PC-9 (cell line): Measurements from ENCODE around the gene DOCK9. TPM values are rescaled to one million over a fixed set of nuclear protein-coding genes. Genes with fewer than 3 reads are reported as not detected.

Experiments
- BruUV-seq: library from RNA; stranded (reverse); fragments of 400-500 nt; replicated peaks from 2 replicates; lab custom pipeline; 2021; lab: Mats Ljungman, UMichigan
- CTCF ChIA-PET: fragments of 300-600 bp; sonication (Branson Sonifier 250); formaldehyde crosslinking; loops from one replicate; lab custom pipeline; 2022; ENCODE audit warnings: antibody characterized with exemption; lab: Charles Lee
- POLR2A ChIA-PET: fragments of 300-600 bp; sonication (Branson Sonifier 250); formaldehyde crosslinking; loops from one replicate; lab custom pipeline; 2022; ENCODE audit warnings: antibody characterized with exemption; ENCODE audit not compliant: unreplicated experiment; lab: Charles Lee
- DNase-seq, 2 experiments: peaks; one replicate each; pipeline versions ENCODE4 v3.0.0 to v3.0.0-alpha.2; 2015 to 2022; ENCODE audit warnings: mixed read lengths in 1 of 2
- H2AFZ ChIP-seq: fragments of 200-600 bp; sonication (generic); 2 replicates; pipeline ENCODE4 v1.8.1; 2017; ENCODE audit warnings: antibody characterized with exemption
- H3F3A ChIP-seq: fragments of 200-600 bp; sonication (generic); 2 replicates; pipeline ENCODE4 v1.8.1; 2017; ENCODE audit warnings: antibody characterized with exemption, mild to moderate bottlenecking, low read depth; ENCODE audit not compliant: insufficient read depth
- H3K27ac ChIP-seq: fragments of 200-600 bp; sonication (generic); 2 replicates; pipeline ENCODE4 v1.6.1; 2016; ENCODE audit warnings: mixed run types
- H3K27me3 ChIP-seq: fragments of 200-600 bp; sonication (generic); 2 replicates; pipeline ENCODE4 v1.6.1; 2016; ENCODE audit warnings: low read depth, mixed run types; ENCODE audit not compliant: insufficient read depth
- H3K36me3 ChIP-seq: fragments of 200-600 bp; sonication (generic); 2 replicates; pipeline ENCODE4 v1.6.1; 2016; ENCODE audit warnings: low read depth, mixed run types
- H3K4me1 ChIP-seq: fragments of 200-600 bp; sonication (generic); replicated peaks from 2 replicates; pipeline ENCODE4 v1.6.1; 2016; ENCODE audit warnings: mixed run types; ENCODE audit not compliant: insufficient read depth
- H3K4me2 ChIP-seq: fragments of 200-600 bp; sonication (generic); 2 replicates; pipeline ENCODE4 v1.6.1; 2017; ENCODE audit warnings: mixed run types
- H3K4me3 ChIP-seq: fragments of 200-600 bp; sonication (generic); 2 replicates; pipeline ENCODE4 v1.6.1; 2016; ENCODE audit warnings: mixed run types
- H3K79me2 ChIP-seq: fragments of 200-600 bp; sonication (generic); 2 replicates; pipeline ENCODE4 v1.6.1; 2017; ENCODE audit warnings: low read depth, mixed run types
- H3K9me2 ChIP-seq: fragments of 200-600 bp; sonication (generic); 2 replicates; pipeline ENCODE4 v1.8.1; 2017; ENCODE audit warnings: mild to moderate bottlenecking; ENCODE audit not compliant: insufficient read depth
- H3K9me3 ChIP-seq: fragments of 200-600 bp; sonication (generic); 2 replicates; pipeline ENCODE4 v1.8.1; 2016; ENCODE audit warnings: low read depth; ENCODE audit not compliant: insufficient read depth
- H4K20me1 ChIP-seq: fragments of 200-600 bp; sonication (generic); 2 replicates; pipeline ENCODE4 v1.8.1; 2017; ENCODE audit not compliant: insufficient read depth
- CTCF ChIP-seq: fragments of 200-600 bp; sonication (generic); conservative IDR thresholded peaks from 2 replicates; pipeline ENCODE4 v1.6.1; 2017; ENCODE audit warnings: mixed run types, antibody characterized with exemption, mild to moderate bottlenecking, moderate library complexity
- EZH2 ChIP-seq: fragments of 200-600 bp; sonication (generic); IDR thresholded peaks from 2 replicates; pipeline ENCODE4 v1.8.0; 2017; ENCODE audit warnings: antibody characterized with exemption, low read depth
- intact Hi-C: fragments of 100-400 bp; cut with micrococcal nuclease; formaldehyde crosslinking; loops from one replicate; pipeline ENCODE4 v1.10.0; 2022; ENCODE audit not compliant: unreplicated experiment
- total RNA-seq: library from RNA; stranded (reverse); gene quantifications from 2 replicates; pipeline ENCODE4 v1.2.3, GENCODE V29; 2021

Gene DOCK9
- total RNA-seq, 1 experiment from 2014 or later = 69.5 TPM

- intact Hi-C loops = no loop called here
- Histone ChIP-seq H3K4me2 (no peak overlapping the region), H3K4me3 (no peak overlapping the region), H3K27ac (no peak overlapping the region), H3K9me2 (no peaks in the 10 kb centered on the region), H4K20me1 (no peaks in the 10 kb centered on the region), H3K79me2 (peaks cover 29% of the 10 kb centered on the region), H2AFZ (no peak overlapping the region), H3K36me3 (no peaks in the 10 kb centered on the region; the same call in 1 of the 2 replicates), H3F3A (peaks cover 14% of the 10 kb centered on the region), H3K27me3 (no peaks in the 10 kb centered on the region), H3K4me1 (peaks cover 13% of the 10 kb centered on the region), H3K9me3 (no peaks in the 10 kb centered on the region)
- CTCF ChIA-PET = interaction anchor here (0.7 kb wide), 1 partner anchor 9 kb away, joined by 4 read pairs; the partner anchor contains the start of gene DOCK9
- no peak for DNase-seq
- BruUV-seq = no TSS peak
- TF ChIP-seq CTCF (no peak), EZH2 (no peak)
- POLR2A ChIA-PET = no interaction called here
Observed at GRCh38 chr13:98987275-98987674, 9.4 kb upstream of the DOCK9 start.

- no peaks in the 10 kb centered on the region for H3K27me3 ChIP-seq
- TF ChIP-seq EZH2 (no peak), CTCF (no peak)
- intact Hi-C loops = no loop called here
- ChIA-PET CTCF (no interaction called here), POLR2A (no interaction called here)
- H3K9me3 ChIP-seq = no peaks in the 10 kb centered on the region
- no peak overlapping the region for H3K27ac ChIP-seq
- H3K4me2 ChIP-seq = no peak overlapping the region
- no peaks in the 10 kb centered on the region for H4K20me1 ChIP-seq
- H3K4me1 ChIP-seq = peaks cover 13% of the 10 kb centered on the region
- no peak overlapping the region for H3K4me3 ChIP-seq
- peaks cover 15% of the 10 kb centered on the region for H3F3A ChIP-seq
- H3K9me2 ChIP-seq = no peaks in the 10 kb centered on the region
- peaks cover 34% of the 10 kb centered on the region for H3K79me2 ChIP-seq
- BruUV-seq = no TSS peak
- H2AFZ ChIP-seq = no peak overlapping the region
- DNase-seq = no peak
- no peaks in the 10 kb centered on the region; the same call in 1 of the 2 replicates for H3K36me3 ChIP-seq
Observed at GRCh38 chr13:98986226-98986846, 8.5 kb upstream of the DOCK9 start.

GRCh38 chr13:98985591-98985990 lies 7.7 kb upstream of the DOCK9 start:
- POLR2A ChIA-PET = no interaction called here

More at GRCh38 chr13:98985591-98985990, 7.7 kb upstream of the DOCK9 start:
- no peak for DNase-seq
- no peak overlapping the region for H3K4me3 ChIP-seq
- H3K79me2 ChIP-seq = peaks cover 34% of the 10 kb centered on the region
- H3K9me3 ChIP-seq = no peaks in the 10 kb centered on the region
- H3K27me3 ChIP-seq = no peaks in the 10 kb centered on the region
- no peaks in the 10 kb centered on the region; the same call in 1 of the 2 replicates for H3K36me3 ChIP-seq
- CTCF ChIA-PET = interaction anchor here (0.6 kb wide), 1 partner anchor 96 kb away, joined by 7 read pairs; no protein-coding TSS in a partner anchor
- peaks cover 15% of the 10 kb centered on the region for H3F3A ChIP-seq
- H3K4me2 ChIP-seq = no peak overlapping the region
- no peak overlapping the region for H3K27ac ChIP-seq
- BruUV-seq = no TSS peak
- H3K9me2 ChIP-seq = no peaks in the 10 kb centered on the region
- intact Hi-C loops = no loop called here
- no peak overlapping the region for H2AFZ ChIP-seq
- H4K20me1 ChIP-seq = no peaks in the 10 kb centered on the region
- TF ChIP-seq CTCF (no peak), EZH2 (no peak)
- H3K4me1 ChIP-seq = peaks cover 13% of the 10 kb centered on the region
